Uterus (tissue), 2 donors: ENCODE data around the gene PRKCE.

Source experiments
- POLR2A ChIP-seq, 2 donors: fragments of 450-650 bp; IDR thresholded peaks; one replicate each; pipeline ENCODE4 v1.6.1; 2016; ENCODE audit warnings: antibody characterized with exemption in 2 of 2, mild to moderate bottlenecking in 1 of 2, moderate library complexity in 1 of 2
- TF ChIP-seq, protein P1 (sequence below), 4 experiments: fragments of 200-600 bp in 2 of 4; fragments of 450-650 bp in 2 of 4; sonication (generic) in 2 of 4; IDR thresholded peaks; one replicate each; pipeline ENCODE4 v1.5.1; 2016 to 2019; ENCODE audit warnings: antibody characterized with exemption in 4 of 4, mild to moderate bottlenecking in 2 of 4, moderate library complexity in 1 of 4

DNA sequence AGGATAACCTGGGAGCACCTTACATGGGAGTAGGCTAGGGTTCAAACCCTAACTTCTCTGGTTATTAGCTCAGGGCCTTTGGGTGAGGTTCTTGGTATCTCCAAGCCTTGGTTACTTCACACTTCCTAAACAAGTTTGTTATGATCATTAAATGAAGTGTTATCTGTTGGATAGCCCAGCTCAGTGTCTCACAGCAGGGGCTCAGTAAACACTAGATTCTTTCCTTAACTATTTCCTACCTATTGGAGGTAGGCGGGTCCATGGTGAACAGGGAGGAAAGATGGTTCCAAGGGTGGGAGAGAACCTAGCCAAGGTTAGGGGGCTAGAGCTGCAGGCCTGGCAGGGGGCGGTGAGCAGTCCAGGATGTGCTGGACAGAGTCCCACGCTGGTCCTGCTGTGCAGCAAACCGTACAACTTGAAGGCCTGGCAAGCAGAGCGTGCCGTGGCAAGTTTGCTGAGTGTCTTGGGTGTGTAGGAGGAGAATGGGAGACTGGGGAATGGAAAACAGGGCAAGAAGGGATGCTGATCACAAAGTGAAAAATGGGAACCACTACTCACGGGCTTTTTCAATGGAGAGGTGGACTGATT, 259.1 kb downstream of the PRKCE start:
- TF ChIP-seq, protein P1, sequence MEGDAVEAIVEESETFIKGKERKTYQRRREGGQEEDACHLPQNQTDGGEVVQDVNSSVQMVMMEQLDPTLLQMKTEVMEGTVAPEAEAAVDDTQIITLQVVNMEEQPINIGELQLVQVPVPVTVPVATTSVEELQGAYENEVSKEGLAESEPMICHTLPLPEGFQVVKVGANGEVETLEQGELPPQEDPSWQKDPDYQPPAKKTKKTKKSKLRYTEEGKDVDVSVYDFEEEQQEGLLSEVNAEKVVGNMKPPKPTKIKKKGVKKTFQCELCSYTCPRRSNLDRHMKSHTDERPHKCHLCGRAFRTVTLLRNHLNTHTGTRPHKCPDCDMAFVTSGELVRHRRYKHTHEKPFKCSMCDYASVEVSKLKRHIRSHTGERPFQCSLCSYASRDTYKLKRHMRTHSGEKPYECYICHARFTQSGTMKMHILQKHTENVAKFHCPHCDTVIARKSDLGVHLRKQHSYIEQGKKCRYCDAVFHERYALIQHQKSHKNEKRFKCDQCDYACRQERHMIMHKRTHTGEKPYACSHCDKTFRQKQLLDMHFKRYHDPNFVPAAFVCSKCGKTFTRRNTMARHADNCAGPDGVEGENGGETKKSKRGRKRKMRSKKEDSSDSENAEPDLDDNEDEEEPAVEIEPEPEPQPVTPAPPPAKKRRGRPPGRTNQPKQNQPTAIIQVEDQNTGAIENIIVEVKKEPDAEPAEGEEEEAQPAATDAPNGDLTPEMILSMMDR (IDR thresholded peaks at IDR 0.05), result no peak
- TF ChIP-seq POLR2A (IDR thresholded peaks at IDR 0.05), result no peak
